Aorta (tissue), 5 donors: ENCODE measurements around the gene ATP8B1. TPM values are rescaled to one million over a fixed set of nuclear protein-coding genes. Genes with fewer than 3 reads are reported as not detected.
A peak's percentile ranks its signal among the peaks of the same experiment; 100 is the strongest.

Experiments used
- ATAC-seq: fragments of 200-7000 bp; cut with Tn5 transposase; one replicate; pipeline ENCODE4 v1.9.1; 2022; ENCODE audit warnings: moderate library complexity; ENCODE audit not compliant: low FRiP score
- DNase-seq, 2 donors: peaks; one replicate each; pipeline ENCODE4 v3.0.0-alpha.2; 2020
- H3K27ac ChIP-seq, 2 donors: one replicate each; pipeline ENCODE4 v1.5.1; 2013; ENCODE audit warnings: low read length in 2 of 2, mild to moderate bottlenecking in 2 of 2, moderate library complexity in 2 of 2, control low read depth in 1 of 2, inconsistent platforms in 1 of 2, low read depth in 1 of 2
- H3K27me3 ChIP-seq, 2 donors: one replicate each; pipeline ENCODE4 v1.6.1; 2013; ENCODE audit warnings: control low read depth in 1 of 2, low read length in 1 of 2, mild to moderate bottlenecking in 1 of 2, moderate library complexity in 1 of 2; ENCODE audit not compliant: insufficient read depth in 2 of 2, control insufficient read depth in 1 of 2
- H3K36me3 ChIP-seq, 2 donors: one replicate each; pipeline ENCODE4 v1.6.1; 2013; ENCODE audit warnings: control low read depth in 1 of 2, low read length in 1 of 2, mild to moderate bottlenecking in 1 of 2; ENCODE audit not compliant: insufficient read depth in 2 of 2, control insufficient read depth in 1 of 2
- H3K4me1 ChIP-seq, 2 donors: one replicate each; pipeline ENCODE4 v1.6.1; 2013; ENCODE audit warnings: low read length in 2 of 2, control low read depth in 1 of 2, mild to moderate bottlenecking in 1 of 2, moderate library complexity in 1 of 2; ENCODE audit not compliant: insufficient read depth in 2 of 2, control insufficient read depth in 1 of 2
- H3K4me3 ChIP-seq, 2 donors: one replicate each; pipeline ENCODE4 v1.5.1; 2013; ENCODE audit warnings: low read length in 2 of 2, control low read depth in 1 of 2, mild to moderate bottlenecking in 1 of 2
- H3K9me3 ChIP-seq: one replicate; pipeline ENCODE4 v1.6.1; 2013; ENCODE audit warnings: mild to moderate bottlenecking, low read length; ENCODE audit not compliant: control insufficient read depth
- WGBS, 2 donors: extraction: QIAGEN DNeasy Blood & Tissue Kit; methylation state at CpG; one replicate each; pipeline ENCODE4 v1.1.7; 2013; 5-methylcytosine and 5-hydroxymethylcytosine counted together
- intact Hi-C, 2 donors: fragments of 100-400 bp; cut with DNase I; formaldehyde crosslinking; loops; one replicate each; pipeline versions ENCODE4 v1.14.2 to v1.15.0; 2022
- polyA plus RNA-seq, 2 donors: library from polyadenylated mRNA; stranded (reverse); fragments of 200-250 nt; gene quantifications; one replicate each; pipeline ENCODE4 v1.2.3, GENCODE V29; 2013
- total RNA-seq, 2 donors: library from RNA; stranded (reverse); fragmentation: NEBNext Ultra II Directional; extraction: Animal tissue kit (Norgen Biotek cat#: 25700); gene quantifications; one replicate each; pipeline ENCODE4 v1.2.1, GENCODE V29; 2021
- donor health status: healthy with polysubstance abuse.
- donor health status: Bipolar disorder and iron deficiency.
- donor health status: DM: no; HTN: no; CAD: no.
- donor health status: DM: no; HTN: no; CAD: no.
- donor health status: DM: yes; HTN: yes; CAD: no.

ATP8B1 gene
- total and polyA plus RNA-seq, 4 donors = 11.6 to 101 (median 54.8) TPM

- DNase-seq = no peak
- intact Hi-C loops = no loop called here
- 77 to 78% methylated on average over 8 of the region's 8 CpGs for WGBS, 2 donors
- H3K4me1 ChIP-seq = peaks cover 0 to 2% of the 10 kb centered on the region in 2 donors
- no peaks in the 10 kb centered on the region for H3K9me3 ChIP-seq
- ATAC-seq = no peak
- no peak overlapping the region for H3K4me3 ChIP-seq
- H3K36me3 ChIP-seq = peaks cover 4 to 6% of the 10 kb centered on the region in 2 donors
- H3K27me3 ChIP-seq = no peaks in the 10 kb centered on the region
- no peak overlapping the region for H3K27ac ChIP-seq
Observed at GRCh38 chr18:57697426-57697825, 105.7 kb downstream of the ATP8B1 start.

GRCh38 chr18:57696271-57696670 lies 106.8 kb downstream of the ATP8B1 start:
- Histone ChIP-seq H3K36me3 (peaks cover 0 to 6% of the 10 kb centered on the region in 2 donors), H3K27me3 (no peaks in the 10 kb centered on the region), H3K27ac (no peak overlapping the region), H3K9me3 (no peaks in the 10 kb centered on the region), H3K4me1 (peaks cover 0 to 2% of the 10 kb centered on the region in 2 donors), H3K4me3 (no peak overlapping the region)
- DNase-seq (no peak), ATAC-seq (no peak)
- WGBS, 2 donors = 92 to 94% methylated on average over 8 of the region's 8 CpGs
- intact Hi-C loops = no loop called here

DNA sequence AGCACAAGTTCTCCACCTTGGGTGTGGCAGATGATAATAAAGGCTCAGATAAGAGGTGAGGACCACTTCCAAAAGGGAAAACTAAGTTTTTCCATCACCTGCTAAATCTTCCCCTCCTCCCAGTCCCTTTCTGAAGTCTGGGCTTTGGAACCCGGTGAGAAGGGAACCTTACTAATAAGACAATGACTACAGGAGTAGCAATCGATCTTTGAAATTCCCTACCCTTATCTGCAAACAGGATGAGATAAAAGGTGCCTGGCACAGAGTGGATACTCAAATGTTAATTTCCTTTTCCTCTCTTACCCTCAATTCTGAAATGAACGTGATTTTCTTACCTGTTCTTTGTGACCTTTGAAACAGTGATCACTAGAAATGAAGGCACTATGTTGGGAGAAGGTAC lies 111.8 kb downstream of the ATP8B1 start:
- ATAC-seq (no peak), DNase-seq (no peak)
- WGBS, 2 donors = 77 to 79% methylated on average over 3 of the region's 3 CpGs
- Histone ChIP-seq H3K4me3 (no peak overlapping the region), H3K36me3 (peaks cover 0 to 11% of the 10 kb centered on the region in 2 donors), H3K27me3 (no peaks in the 10 kb centered on the region), H3K9me3 (no peaks in the 10 kb centered on the region), H3K4me1 (no peaks in the 10 kb centered on the region), H3K27ac (no peak overlapping the region)
- intact Hi-C loops = no loop called here

DNA sequence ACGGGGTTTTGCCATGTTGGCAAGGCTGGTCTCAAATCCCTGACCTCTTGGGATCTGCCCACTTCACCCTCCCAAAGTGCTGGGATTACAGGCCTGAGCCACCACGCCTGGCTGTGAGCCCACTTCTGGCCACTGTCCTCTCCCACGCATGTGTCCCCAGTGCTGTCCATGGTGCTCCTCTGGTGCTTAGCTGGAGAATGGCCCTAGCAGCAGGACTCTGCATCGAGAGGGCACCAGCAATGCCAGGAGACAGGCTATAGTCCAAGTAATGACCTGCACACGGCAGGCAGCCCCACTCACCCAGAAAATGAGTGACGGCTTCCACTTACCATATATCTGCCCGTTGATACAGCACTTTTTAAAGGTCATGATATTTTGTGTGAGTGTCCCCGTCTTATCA lies 115.1 kb downstream of the ATP8B1 start:
- WGBS, 2 donors = 78 to 80% methylated on average over 8 of the region's 8 CpGs
- Histone ChIP-seq H3K4me1 (no peaks in the 10 kb centered on the region), H3K9me3 (no peaks in the 10 kb centered on the region), H3K4me3 (no peak overlapping the region), H3K27ac (no peak overlapping the region), H3K36me3 (peaks cover 2 to 14% of the 10 kb centered on the region in 2 donors), H3K27me3 (no peaks in the 10 kb centered on the region)
- DNase-seq = no peak
- no peak for ATAC-seq
- intact Hi-C loops = no loop called here

DNA sequence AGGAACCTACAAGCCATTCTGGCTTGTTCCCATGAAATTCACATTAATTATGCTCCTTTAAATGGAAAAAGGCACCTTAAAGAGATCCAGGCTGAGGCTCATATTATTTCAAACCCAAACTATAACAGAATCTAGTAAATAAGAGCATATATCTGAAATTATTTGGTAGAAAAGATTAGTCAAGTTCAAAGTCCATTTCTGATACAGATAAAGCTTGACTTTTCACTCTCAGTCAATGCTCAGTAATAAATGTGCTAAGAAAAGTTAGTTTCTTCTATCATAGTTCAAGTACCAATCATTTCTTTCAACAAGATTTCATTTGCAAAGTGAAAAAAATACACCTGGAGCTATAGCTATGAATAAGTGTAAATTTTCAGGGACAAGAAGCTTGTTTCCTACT lies 119.6 kb downstream of the ATP8B1 start:
- Histone ChIP-seq H3K4me1 (no peaks in the 10 kb centered on the region), H3K4me3 (no peak overlapping the region), H3K27ac (no peak overlapping the region), H3K36me3 (peaks cover 7% of the 10 kb centered on the region in 2 donors), H3K27me3 (no peaks in the 10 kb centered on the region), H3K9me3 (no peaks in the 10 kb centered on the region)
- ATAC-seq (no peak), DNase-seq (no peak)
- intact Hi-C loops = no loop called here

GRCh38 chr18:57677262-57678211 lies 125.6 kb downstream of the ATP8B1 start:
- WGBS, 2 donors = 6 to 7% methylated on average over 10 of the region's 10 CpGs
- H3K27me3 ChIP-seq = no peaks in the 10 kb centered on the region
- peak overlapping the region; percentile 61 to 71 for H3K27ac ChIP-seq
- intact Hi-C loops = loop anchor here in 1 of 2 donors (5.0 kb wide), 1 partner anchor 125 kb away; the partner anchor contains the start of gene ATP8B1
- H3K4me1 ChIP-seq = peaks cover 2 to 10% of the 10 kb centered on the region in 2 donors
- peaks cover 1 to 2% of the 10 kb centered on the region in 2 donors for H3K36me3 ChIP-seq
- no peaks in the 10 kb centered on the region for H3K9me3 ChIP-seq
- DNase-seq (no peak), ATAC-seq (peak; percentile 62)
- H3K4me3 ChIP-seq = no peak overlapping the region

DNA sequence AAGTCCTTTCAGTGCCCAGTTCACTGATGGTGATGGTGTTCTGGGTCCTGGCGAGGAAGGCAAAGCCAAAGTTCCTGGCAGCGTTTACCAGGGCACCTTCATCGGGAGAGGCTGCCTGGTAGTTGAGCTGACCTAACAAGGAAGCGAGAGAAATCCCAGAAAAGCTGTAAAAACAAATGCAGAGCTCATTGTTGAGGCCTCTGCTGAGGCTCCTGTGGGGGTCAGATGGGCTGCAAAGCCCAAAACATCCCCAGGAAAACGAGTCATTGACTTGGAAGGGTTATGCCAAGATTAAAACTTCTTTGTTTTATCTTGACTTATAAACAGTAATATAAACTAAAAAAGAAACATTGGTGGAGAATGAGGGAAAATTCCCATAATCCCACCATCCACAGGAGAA lies 128.2 kb downstream of the ATP8B1 start:
- 10 to 13% methylated on average over 5 of the region's 5 CpGs for WGBS, 2 donors
- H3K4me3 ChIP-seq = no peak overlapping the region
- DNase-seq = no peak
- no peak for ATAC-seq
- intact Hi-C loops = loop anchor here in 1 of 2 donors (5.0 kb wide), 1 partner anchor 127 kb away; the partner anchor contains the start of gene ATP8B1
- no peaks in the 10 kb centered on the region for H3K9me3 ChIP-seq
- peak overlapping the region; percentile 46 to 88 for H3K27ac ChIP-seq
- peaks cover 0 to 4% of the 10 kb centered on the region in 2 donors for H3K36me3 ChIP-seq
- peaks cover 2 to 10% of the 10 kb centered on the region in 2 donors for H3K4me1 ChIP-seq
- H3K27me3 ChIP-seq = no peaks in the 10 kb centered on the region

- H3K4me1 ChIP-seq = peaks cover 2 to 4% of the 10 kb centered on the region in 2 donors
- 76 to 80% methylated on average over 5 of the region's 5 CpGs for WGBS, 2 donors
- DNase-seq (no peak), ATAC-seq (no peak)
- H3K27ac ChIP-seq = no peak overlapping the region
- no peaks in the 10 kb centered on the region for H3K9me3 ChIP-seq
- H3K36me3 ChIP-seq = peaks cover 2 to 4% of the 10 kb centered on the region in 2 donors
- no peaks in the 10 kb centered on the region for H3K27me3 ChIP-seq
- intact Hi-C loops = no loop called here
- no peak overlapping the region for H3K4me3 ChIP-seq
Observed at GRCh38 chr18:57670046-57670445, 133.1 kb downstream of the ATP8B1 start.

DNA sequence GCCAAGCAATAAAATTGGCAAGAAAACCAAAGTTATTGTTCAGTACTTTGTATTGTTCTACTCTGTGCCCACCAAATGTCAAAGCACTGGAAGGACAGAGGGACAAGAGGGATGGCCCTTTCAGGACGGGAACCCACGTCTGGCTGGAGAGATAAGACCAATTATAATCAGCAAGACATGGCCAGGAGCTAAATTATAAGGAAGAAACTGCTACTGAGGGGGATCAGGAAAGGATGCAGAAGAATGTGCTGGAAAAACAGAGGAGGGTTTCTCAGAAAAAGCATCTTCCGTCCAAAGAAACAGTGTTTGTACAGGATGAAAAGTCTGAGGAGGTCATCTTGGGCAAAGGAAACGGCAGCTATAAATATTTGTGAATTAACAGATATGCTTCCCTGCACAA lies 135.1 kb downstream of the ATP8B1 start:
- intact Hi-C loops = no loop called here
- Histone ChIP-seq H3K27ac (no peak overlapping the region), H3K27me3 (no peaks in the 10 kb centered on the region), H3K4me1 (no peaks in the 10 kb centered on the region), H3K36me3 (peaks cover 2 to 5% of the 10 kb centered on the region in 2 donors), H3K9me3 (no peaks in the 10 kb centered on the region), H3K4me3 (no peak overlapping the region)
- WGBS, 2 donors = 68 to 75% methylated on average over 4 of the region's 4 CpGs
- ATAC-seq (no peak), DNase-seq (no peak)
